Smooth muscle cell (in vitro differentiated cells): ENCODE results near the gene STK32B. TPM values are rescaled to one million over a fixed set of nuclear protein-coding genes. Genes with fewer than 3 reads are reported as not detected.

Source experiments
- DNase-seq: peaks from one replicate; lab custom pipeline; 2025; ENCODE audit not compliant: unreplicated experiment; lab: John Stamatoyannopoulos, UW
- H2AFZ ChIP-seq: fragments of 200-600 bp; sonication (generic); 2 replicates; pipeline ENCODE4 v1.6.0; 2016; ENCODE audit warnings: antibody characterized with exemption, low read depth, mild to moderate bottlenecking
- H3F3A ChIP-seq: fragments of 200-600 bp; sonication (generic); 2 replicates; pipeline ENCODE4 v1.6.0; 2017; ENCODE audit warnings: antibody characterized with exemption, low read depth
- H3K27ac ChIP-seq: fragments of 200-600 bp; sonication (generic); 2 replicates; pipeline ENCODE4 v1.5.1; 2016; ENCODE audit warnings: low read depth, mild to moderate bottlenecking
- H3K27me3 ChIP-seq: fragments of 200-600 bp; sonication (generic); 2 replicates; pipeline ENCODE4 v1.6.1; 2016; ENCODE audit warnings: low read depth, mild to moderate bottlenecking
- H3K36me3 ChIP-seq: fragments of 200-600 bp; sonication (generic); 2 replicates; pipeline ENCODE4 v1.5.1; 2016; ENCODE audit warnings: low read depth
- H3K4me1 ChIP-seq: fragments of 200-600 bp; sonication (generic); 2 replicates; pipeline ENCODE4 v1.5.1; 2016; ENCODE audit warnings: low read depth
- H3K4me2 ChIP-seq: fragments of 200-600 bp; sonication (generic); 2 replicates; pipeline ENCODE4 v1.6.0; 2016; ENCODE audit warnings: mild to moderate bottlenecking
- H3K4me3 ChIP-seq: fragments of 200-600 bp; sonication (generic); 2 replicates; pipeline ENCODE4 v1.5.1; 2016; ENCODE audit warnings: mild to moderate bottlenecking
- H3K79me2 ChIP-seq: fragments of 200-600 bp; sonication (generic); 2 replicates; pipeline ENCODE4 v1.6.0; 2016; ENCODE audit warnings: low read depth, mild to moderate bottlenecking
- H3K9ac ChIP-seq: fragments of 200-600 bp; sonication (generic); 2 replicates; pipeline ENCODE4 v1.6.0; 2016; ENCODE audit warnings: low read depth
- H3K9me3 ChIP-seq: fragments of 200-600 bp; sonication (generic); replicated peaks from 2 replicates; pipeline ENCODE4 v1.5.1; 2016; ENCODE audit warnings: low read depth
- H4K20me1 ChIP-seq: fragments of 200-600 bp; sonication (generic); 2 replicates; pipeline ENCODE4 v1.6.0; 2016; ENCODE audit warnings: low read depth
- WGBS: methylation state at CpG from one replicate; pipeline ENCODE4 v1.1.7; 2016; ENCODE audit warnings: low lambda C conversion rate; 5-methylcytosine and 5-hydroxymethylcytosine counted together
- polyA plus RNA-seq: library from polyadenylated mRNA; unstranded; fragments of >200 nt; fragmentation: Nextera tagmentation; extraction: Ambion mirVana; gene quantifications from 2 replicates; pipeline ENCODE4 v1.2.1, GENCODE V29; 2016
- total RNA-seq: library from RNA; depleted of rRNA; stranded (reverse); fragments of >200 nt; gene quantifications from 2 replicates; pipeline ENCODE4 v1.2.3, GENCODE V29; 2014
- TF ChIP-seq, protein P1 (sequence below): fragments of 200-600 bp; sonication (generic); IDR thresholded peaks from 2 replicates; pipeline ENCODE4 v1.5.1; 2017; ENCODE audit warnings: borderline replicate concordance, mild to moderate bottlenecking, antibody characterized with exemption; ENCODE audit not compliant: insufficient read depth, poor library complexity, severe bottlenecking

Gene STK32B
- total and polyA plus RNA-seq, 2 experiments from 2014 or later, result 3.5 to 4.0 TPM

DNA sequence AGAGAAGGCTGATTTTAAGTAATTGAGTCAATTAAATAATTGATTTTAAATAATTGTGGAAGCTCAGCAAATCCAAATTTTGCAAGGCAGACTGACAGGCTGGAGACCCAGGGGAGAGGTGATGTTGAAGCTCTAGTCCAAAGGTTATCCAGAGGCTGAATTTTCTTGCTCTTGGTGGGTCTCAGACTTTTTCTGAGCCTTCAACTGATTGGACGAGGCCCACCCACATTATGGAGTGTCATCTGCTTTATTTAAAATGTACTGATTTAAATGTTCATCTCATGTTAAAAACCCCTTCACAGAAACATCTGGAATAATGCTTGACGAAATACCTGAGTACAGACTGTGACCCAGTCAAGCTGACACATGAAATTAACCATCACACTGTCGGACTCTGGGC is 20.4 kb upstream of the STK32B start:
- H3F3A ChIP-seq, result peaks cover 6% of the 10 kb centered on the region
- H3K27ac ChIP-seq, result no peak overlapping the region
- no peaks in the 10 kb centered on the region for H4K20me1 ChIP-seq
- H3K27me3 ChIP-seq, result no peaks in the 10 kb centered on the region
- H2AFZ ChIP-seq, result no peak overlapping the region
- no peaks in the 10 kb centered on the region for H3K9me3 ChIP-seq
- H3K36me3 ChIP-seq, result no peaks in the 10 kb centered on the region
- no peak overlapping the region for H3K9ac ChIP-seq
- H3K4me1 ChIP-seq, result no peaks in the 10 kb centered on the region
- H3K79me2 ChIP-seq, result no peaks in the 10 kb centered on the region
- no peak overlapping the region for H3K4me3 ChIP-seq
- H3K4me2 ChIP-seq, result no peak overlapping the region
- TF ChIP-seq, protein P1, sequence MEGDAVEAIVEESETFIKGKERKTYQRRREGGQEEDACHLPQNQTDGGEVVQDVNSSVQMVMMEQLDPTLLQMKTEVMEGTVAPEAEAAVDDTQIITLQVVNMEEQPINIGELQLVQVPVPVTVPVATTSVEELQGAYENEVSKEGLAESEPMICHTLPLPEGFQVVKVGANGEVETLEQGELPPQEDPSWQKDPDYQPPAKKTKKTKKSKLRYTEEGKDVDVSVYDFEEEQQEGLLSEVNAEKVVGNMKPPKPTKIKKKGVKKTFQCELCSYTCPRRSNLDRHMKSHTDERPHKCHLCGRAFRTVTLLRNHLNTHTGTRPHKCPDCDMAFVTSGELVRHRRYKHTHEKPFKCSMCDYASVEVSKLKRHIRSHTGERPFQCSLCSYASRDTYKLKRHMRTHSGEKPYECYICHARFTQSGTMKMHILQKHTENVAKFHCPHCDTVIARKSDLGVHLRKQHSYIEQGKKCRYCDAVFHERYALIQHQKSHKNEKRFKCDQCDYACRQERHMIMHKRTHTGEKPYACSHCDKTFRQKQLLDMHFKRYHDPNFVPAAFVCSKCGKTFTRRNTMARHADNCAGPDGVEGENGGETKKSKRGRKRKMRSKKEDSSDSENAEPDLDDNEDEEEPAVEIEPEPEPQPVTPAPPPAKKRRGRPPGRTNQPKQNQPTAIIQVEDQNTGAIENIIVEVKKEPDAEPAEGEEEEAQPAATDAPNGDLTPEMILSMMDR, result no peak
- 97% methylated on average over 3 of the region's 3 CpGs for WGBS
- DNase-seq, result no peak

DNA sequence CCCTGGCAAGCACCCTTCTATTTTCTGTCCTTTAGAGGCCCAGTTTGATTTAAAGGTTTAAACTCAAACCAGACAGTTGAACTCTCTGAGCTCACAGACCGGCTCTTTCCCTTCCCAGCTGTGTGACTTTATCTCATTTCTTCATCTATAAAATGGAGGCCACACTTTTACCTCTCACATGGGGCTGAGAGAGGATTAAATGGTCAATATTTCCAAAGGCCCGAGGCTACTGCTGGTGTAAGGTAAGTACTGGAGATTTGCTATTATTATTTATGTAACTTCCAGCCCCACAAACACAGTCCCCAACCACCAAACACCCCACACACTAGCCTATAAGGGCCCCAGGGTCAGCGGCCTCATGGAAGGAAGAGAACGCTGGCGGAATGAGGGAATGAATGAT is 18.5 kb upstream of the STK32B start:
- 86% methylated on average over 5 of the region's 5 CpGs for WGBS
- Histone ChIP-seq H3F3A (peaks cover 6% of the 10 kb centered on the region), H2AFZ (no peak overlapping the region), H3K4me1 (no peaks in the 10 kb centered on the region), H4K20me1 (no peaks in the 10 kb centered on the region), H3K27me3 (no peaks in the 10 kb centered on the region), H3K36me3 (no peaks in the 10 kb centered on the region), H3K4me2 (no peak overlapping the region), H3K79me2 (no peaks in the 10 kb centered on the region), H3K9ac (no peak overlapping the region), H3K27ac (no peak overlapping the region), H3K4me3 (no peak overlapping the region), H3K9me3 (no peaks in the 10 kb centered on the region)
- TF ChIP-seq, protein P1, result no peak
- no peak for DNase-seq

DNA sequence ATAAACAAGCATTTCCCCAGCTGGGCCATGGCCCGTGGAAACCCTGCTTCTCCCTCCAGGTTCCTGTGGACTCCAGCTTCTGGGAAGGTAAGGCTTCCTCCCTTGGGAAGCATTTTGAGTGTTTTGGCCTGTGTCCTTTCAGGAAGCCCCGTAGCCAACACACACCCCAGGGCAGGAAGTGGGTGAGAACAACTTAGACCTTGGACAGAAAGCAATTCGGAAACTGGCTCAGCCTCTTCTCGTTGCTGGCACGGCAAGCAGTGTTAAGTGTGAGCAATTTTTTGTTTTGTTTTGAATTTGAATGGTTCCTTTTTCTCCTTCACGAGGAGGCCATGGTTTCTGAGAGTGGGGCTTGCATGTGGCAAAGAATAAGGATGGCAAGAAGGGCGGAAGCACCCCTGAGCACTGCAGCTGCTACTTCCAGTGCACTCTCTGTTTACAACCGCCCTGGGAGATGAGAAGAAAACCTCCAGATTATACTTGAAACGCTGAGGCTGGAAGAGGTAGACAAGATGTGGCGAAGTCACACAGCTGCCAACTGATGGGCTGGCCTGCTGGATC is 17.9 kb upstream of the STK32B start:
- H3K79me2 ChIP-seq, result no peaks in the 10 kb centered on the region
- no peak overlapping the region for H3K27ac ChIP-seq
- H4K20me1 ChIP-seq, result no peaks in the 10 kb centered on the region
- no peaks in the 10 kb centered on the region for H3K36me3 ChIP-seq
- no peak overlapping the region for H3K9ac ChIP-seq
- H3K4me3 ChIP-seq, result no peak overlapping the region
- no peak overlapping the region for H3K4me2 ChIP-seq
- 81% methylated on average over 10 of the region's 10 CpGs for WGBS
- TF ChIP-seq, protein P1, result no peak
- no peak for DNase-seq
- no peak overlapping the region for H2AFZ ChIP-seq
- peaks cover 6% of the 10 kb centered on the region for H3F3A ChIP-seq
- no peaks in the 10 kb centered on the region for H3K27me3 ChIP-seq
- no peaks in the 10 kb centered on the region for H3K4me1 ChIP-seq
- H3K9me3 ChIP-seq, result no peaks in the 10 kb centered on the region

DNA sequence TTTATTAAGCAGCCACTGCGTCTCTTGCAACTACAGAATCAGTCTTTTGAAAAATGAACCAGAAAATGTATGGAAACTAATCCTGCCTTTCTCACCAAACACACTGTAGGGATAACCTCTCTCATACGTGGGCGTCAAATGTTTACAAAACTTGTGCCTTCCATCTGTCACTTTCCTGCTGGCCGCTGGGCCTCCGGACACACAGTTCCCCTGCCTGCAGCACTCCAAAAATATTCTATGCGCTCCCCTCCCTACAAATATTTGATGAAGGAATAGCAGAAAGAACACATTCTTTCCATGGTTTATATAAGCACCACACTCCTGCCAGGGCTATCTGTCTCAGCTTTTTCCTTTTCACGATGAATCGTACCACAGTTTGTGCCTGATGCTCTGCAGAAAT is 17.1 kb upstream of the STK32B start:
- H3K4me2 ChIP-seq, result peak overlapping the region; percentile 53
- no peak overlapping the region for H3K4me3 ChIP-seq
- H3K9me3 ChIP-seq, result no peaks in the 10 kb centered on the region
- H2AFZ ChIP-seq, result no peak overlapping the region
- H3K27me3 ChIP-seq, result no peaks in the 10 kb centered on the region
- no peaks in the 10 kb centered on the region for H4K20me1 ChIP-seq
- no peak overlapping the region for H3K27ac ChIP-seq
- no peaks in the 10 kb centered on the region for H3K36me3 ChIP-seq
- no peaks in the 10 kb centered on the region for H3K79me2 ChIP-seq
- no peak overlapping the region for H3K9ac ChIP-seq
- WGBS, result 42% methylated on average over 8 of the region's 8 CpGs
- peaks cover 6% of the 10 kb centered on the region for H3F3A ChIP-seq
- TF ChIP-seq, protein P1, result no peak
- H3K4me1 ChIP-seq, result no peaks in the 10 kb centered on the region
- DNase-seq, result no peak
